ENCODE measurements around the gene NME7.

Gene NME7

GRCh38 chr1:169148472-169149252 is 218.9 kb downstream of the NME7 start:
- FAIRE-seq (no peak), DNase-seq (ENCODE audit: insufficient read length, low spot score) (no peak)
- TF ChIP-seq, protein P1, sequence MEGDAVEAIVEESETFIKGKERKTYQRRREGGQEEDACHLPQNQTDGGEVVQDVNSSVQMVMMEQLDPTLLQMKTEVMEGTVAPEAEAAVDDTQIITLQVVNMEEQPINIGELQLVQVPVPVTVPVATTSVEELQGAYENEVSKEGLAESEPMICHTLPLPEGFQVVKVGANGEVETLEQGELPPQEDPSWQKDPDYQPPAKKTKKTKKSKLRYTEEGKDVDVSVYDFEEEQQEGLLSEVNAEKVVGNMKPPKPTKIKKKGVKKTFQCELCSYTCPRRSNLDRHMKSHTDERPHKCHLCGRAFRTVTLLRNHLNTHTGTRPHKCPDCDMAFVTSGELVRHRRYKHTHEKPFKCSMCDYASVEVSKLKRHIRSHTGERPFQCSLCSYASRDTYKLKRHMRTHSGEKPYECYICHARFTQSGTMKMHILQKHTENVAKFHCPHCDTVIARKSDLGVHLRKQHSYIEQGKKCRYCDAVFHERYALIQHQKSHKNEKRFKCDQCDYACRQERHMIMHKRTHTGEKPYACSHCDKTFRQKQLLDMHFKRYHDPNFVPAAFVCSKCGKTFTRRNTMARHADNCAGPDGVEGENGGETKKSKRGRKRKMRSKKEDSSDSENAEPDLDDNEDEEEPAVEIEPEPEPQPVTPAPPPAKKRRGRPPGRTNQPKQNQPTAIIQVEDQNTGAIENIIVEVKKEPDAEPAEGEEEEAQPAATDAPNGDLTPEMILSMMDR (IDR thresholded peaks at IDR 0.05; ENCODE audit: insufficient read depth, missing control alignments), result no peak

GRCh38 chr1:169146576-169147214 is 220.9 kb downstream of the NME7 start:
- FAIRE-seq, result no peak
- DNase-seq (ENCODE audit: insufficient read length, low spot score), result no peak
- TF ChIP-seq, protein P1 (IDR thresholded peaks at IDR 0.05; ENCODE audit: insufficient read depth, missing control alignments), result no peak

DNA sequence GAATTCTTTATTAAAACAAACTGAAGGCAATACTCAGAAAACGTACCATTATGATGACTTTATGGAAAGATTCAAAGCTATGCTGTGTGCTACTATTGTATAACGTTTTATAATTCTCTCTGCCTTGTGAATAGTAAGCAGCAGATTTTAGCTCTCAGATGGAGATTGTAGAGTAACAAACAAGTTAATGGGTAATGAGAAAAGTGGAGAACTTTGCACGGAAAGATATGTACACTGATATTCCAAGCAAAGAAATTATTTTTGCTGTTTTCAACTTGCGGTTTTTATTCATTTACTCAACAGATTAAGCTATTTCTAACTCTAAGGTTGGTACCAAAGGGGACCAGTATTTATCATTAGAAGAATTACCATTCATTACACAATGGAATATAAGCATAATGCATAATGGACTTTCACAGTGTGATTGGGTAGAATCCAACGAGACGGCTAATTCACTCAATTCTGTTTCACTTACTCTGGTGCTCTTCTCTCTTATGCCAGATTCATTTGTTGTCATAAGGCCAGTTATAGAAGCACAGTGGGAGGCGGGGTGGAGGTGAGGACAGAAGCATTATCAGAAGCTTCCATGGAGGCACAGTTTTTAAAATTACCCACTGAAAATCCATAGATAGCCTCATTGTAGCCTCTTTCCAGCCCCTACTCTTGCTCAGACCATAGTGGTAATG is 222.5 kb downstream of the NME7 start:
- TF ChIP-seq, protein P1 (IDR thresholded peaks at IDR 0.05; ENCODE audit: insufficient read depth, missing control alignments), result no peak
- FAIRE-seq (peak; percentile 38), DNase-seq (ENCODE audit: insufficient read length, low spot score) (no peak)

- DNase-seq (ENCODE audit: insufficient read length, low spot score) (no peak), FAIRE-seq (peak; percentile 64)
- TF ChIP-seq, protein P1 (IDR thresholded peaks at IDR 0.05; ENCODE audit: insufficient read depth, missing control alignments), result no peak
These were observed 223.6 kb downstream of the NME7 start for GRCh38 chr1:169143984-169144383.

GRCh38 chr1:169143346-169143745 is 224.3 kb downstream of the NME7 start:
- TF ChIP-seq, protein P1 (IDR thresholded peaks at IDR 0.05; ENCODE audit: insufficient read depth, missing control alignments), result no peak
- peak; percentile 83 for FAIRE-seq
- DNase-seq (ENCODE audit: insufficient read length, low spot score), result no peak

DNA sequence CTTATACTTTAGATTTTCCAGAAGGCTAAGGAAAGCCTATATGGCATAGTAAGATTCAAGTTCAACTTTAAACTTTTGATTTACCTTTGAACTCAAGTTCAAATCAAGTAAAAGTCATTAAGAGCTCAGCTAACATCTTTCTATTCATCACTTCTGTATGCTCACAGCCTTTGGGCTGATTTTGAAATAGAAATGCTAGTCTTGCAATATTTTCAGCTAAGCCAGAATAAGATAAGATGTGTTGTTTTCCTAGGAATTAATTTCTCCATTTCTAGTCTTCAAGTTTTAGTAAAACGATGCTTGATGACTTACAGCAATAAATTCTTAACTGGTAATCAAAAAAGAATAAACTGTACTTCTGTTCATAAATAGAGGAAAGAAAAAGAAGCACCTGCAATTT is 225.5 kb downstream of the NME7 start:
- FAIRE-seq (no peak), DNase-seq (ENCODE audit: insufficient read length, low spot score) (no peak)
- TF ChIP-seq, protein P1 (IDR thresholded peaks at IDR 0.05; ENCODE audit: insufficient read depth, missing control alignments), result no peak
